CD4-positive, alpha-beta T cell (primary cell): ENCODE data around the gene ZSCAN1. TPM values are rescaled to one million over a fixed set of nuclear protein-coding genes. Genes with fewer than 3 reads are reported as not detected.
A peak's percentile ranks its signal among the peaks of the same experiment; 100 is the strongest.

Experiments used
- ATAC-seq: fragments of 200-7000 bp; cut with Tn5 transposase; one replicate; pipeline ENCODE4 v1.10.0; 2022; ENCODE audit warnings: mild to moderate bottlenecking; ENCODE audit not compliant: poor library complexity
- CTCF ChIA-PET: fragments of 350-600 bp; sonication (Branson Sonifier 250); formaldehyde crosslinking; loops from one replicate; lab custom pipeline; 2021; ENCODE audit warnings: antibody characterized with exemption, inconsistent platforms; lab: Charles Lee
- POLR2A ChIA-PET: fragments of 350-600 bp; sonication (Branson Sonifier 250); formaldehyde crosslinking; loops from one replicate; lab custom pipeline; 2021; ENCODE audit warnings: antibody characterized with exemption, inconsistent platforms; lab: Charles Lee
- DNase-seq, 14 experiments: peaks; one replicate each; pipeline ENCODE4 v3.0.0-alpha.2; 2013 to 2020; ENCODE audit warnings: mixed read lengths in 2 of 14
- H3K27ac ChIP-seq, 2 donors: one replicate each; pipeline versions ENCODE4 v1.5.1 to v1.7.0; 2013; ENCODE audit warnings: low read length in 2 of 2, low read depth in 1 of 2, mild to moderate bottlenecking in 1 of 2
- H3K27me3 ChIP-seq, 2 experiments: 1 replicate in 1 of 2; 2 replicates in 1 of 2; pipeline versions ENCODE4 v1.6.1 to v1.7.0; 2013; ENCODE audit warnings: low read length in 2 of 2, control low read depth in 1 of 2, mild to moderate bottlenecking in 1 of 2, moderate library complexity in 1 of 2; ENCODE audit not compliant: insufficient read depth in 2 of 2, control insufficient read depth in 1 of 2
- H3K36me3 ChIP-seq: one replicate; pipeline ENCODE4 v1.6.1; 2013; ENCODE audit warnings: low read length, control low read depth; ENCODE audit not compliant: insufficient read depth
- H3K4me1 ChIP-seq: one replicate; pipeline ENCODE4 v1.6.1; 2013; ENCODE audit warnings: low read length, control low read depth; ENCODE audit not compliant: insufficient read depth
- H3K4me3 ChIP-seq: one replicate; pipeline ENCODE4 v1.5.1; 2013; ENCODE audit warnings: mild to moderate bottlenecking, low read length, moderate library complexity
- H3K9me3 ChIP-seq, 2 experiments: 1 replicate in 1 of 2; 2 replicates in 1 of 2; pipeline versions ENCODE4 v1.6.1 to v1.7.0; 2013; ENCODE audit warnings: low read length in 2 of 2, mild to moderate bottlenecking in 2 of 2, control low read depth in 1 of 2, moderate library complexity in 1 of 2; ENCODE audit not compliant: control insufficient read depth in 1 of 2, insufficient read depth in 1 of 2
- H3K27ac Mint-ChIP-seq: one replicate; pipeline ENCODE4 v1.8.0; 2020; ENCODE audit warnings: mixed read lengths
- H3K27me3 Mint-ChIP-seq: one replicate; pipeline ENCODE4 v1.8.0; 2021; ENCODE audit warnings: mixed read lengths
- H3K36me3 Mint-ChIP-seq: one replicate; pipeline ENCODE4 v1.8.0; 2021; ENCODE audit warnings: low read depth, mixed read lengths
- H3K4me1 Mint-ChIP-seq: one replicate; pipeline ENCODE4 v1.8.0; 2021; ENCODE audit warnings: low read depth, mixed read lengths
- H3K4me3 Mint-ChIP-seq: one replicate; pipeline ENCODE4 v1.8.0; 2020; ENCODE audit warnings: mild to moderate bottlenecking, mixed read lengths
- H3K9me3 Mint-ChIP-seq: one replicate; pipeline ENCODE4 v1.8.0; 2020; ENCODE audit warnings: mixed read lengths
- CTCF ChIP-seq: fragments of 200-600 bp; IDR thresholded peaks from one replicate; pipeline ENCODE4 v1.8.0; 2022; ENCODE audit warnings: antibody characterized with exemption, mild to moderate bottlenecking
- intact Hi-C, 2 experiments: fragments of 100-400 bp; cut with DNase I in 1 of 2; cut with micrococcal nuclease in 1 of 2; formaldehyde crosslinking; loops; one replicate each; pipeline versions ENCODE4 v1.15.1 to v1.9.0; 2023 to 2025; cut with DNase I, micrococcal nuclease
- total RNA-seq, 174 experiments: library from RNA in 2 of 174; stranded (reverse) in 2 of 174; gene quantifications; one replicate each; pipeline ENCODE4 v1.2.3 and lab custom pipeline; 2021 to 2026

ZSCAN1 gene
- total RNA-seq, 2 experiments from 2014 or later: not detected

GRCh38 chr19:58095328-58095727 lies 61.5 kb downstream of the ZSCAN1 start:
- Mint-ChIP-seq H3K27ac (no peak overlapping the region), H3K27me3 (no peaks in the 10 kb centered on the region), H3K36me3 (peaks cover 76% of the 10 kb centered on the region), H3K9me3 (peaks cover 13% of the 10 kb centered on the region), H3K4me3 (no peak overlapping the region), H3K4me1 (peaks cover 13% of the 10 kb centered on the region)
- intact Hi-C loops: loop anchor here (5.0 kb wide), 2 partner anchors 87 to 93 kb away; partner anchors contain the start of genes ZNF274 (in 1 of the 2) and ZNF606 (in 1 of the 2)
- H3K4me1 ChIP-seq: peaks cover 22% of the 10 kb centered on the region
- POLR2A ChIA-PET: interaction anchor here (0.9 kb wide), 1 partner anchor 93 kb away, joined by 3 read pairs; the partner anchor contains the start of gene ZNF606
- no peak for TF ChIP-seq CTCF
- H3K36me3 ChIP-seq: no peaks in the 10 kb centered on the region
- CTCF ChIA-PET: no interaction called here
- no peak overlapping the region for H3K27ac ChIP-seq
- H3K9me3 ChIP-seq: peaks cover 49 to 88% of the 10 kb centered on the region in 2 experiments
- no peak for ATAC-seq
- H3K4me3 ChIP-seq: no peak overlapping the region
- peak in 1 of 14 experiments; percentile 12 for DNase-seq
- H3K27me3 ChIP-seq: no peaks in the 10 kb centered on the region

GRCh38 chr19:58096884-58097283 lies 63.1 kb downstream of the ZSCAN1 start:
- POLR2A ChIA-PET: no interaction called here
- H3K27ac ChIP-seq: no peak overlapping the region
- Mint-ChIP-seq H3K4me1 (peaks cover 13% of the 10 kb centered on the region), H3K27ac (peak overlapping the region; percentile 97), H3K27me3 (no peaks in the 10 kb centered on the region), H3K36me3 (peaks cover 67% of the 10 kb centered on the region), H3K9me3 (peaks cover 11% of the 10 kb centered on the region), H3K4me3 (peak overlapping the region; percentile 78)
- H3K4me1 ChIP-seq: peaks cover 22% of the 10 kb centered on the region
- DNase-seq (peak in 1 of 14 experiments; percentile 20), ATAC-seq (no peak)
- CTCF ChIA-PET: no interaction called here
- H3K4me3 ChIP-seq: no peak overlapping the region
- no peaks in the 10 kb centered on the region for H3K36me3 ChIP-seq
- H3K9me3 ChIP-seq: peaks cover 55 to 88% of the 10 kb centered on the region in 2 experiments
- no peak for TF ChIP-seq CTCF
- intact Hi-C loops: loop anchor here (5.0 kb wide), 2 partner anchors 85 to 95 kb away; partner anchors contain the start of genes ZNF274 (in 1 of the 2) and ZNF606 (in 1 of the 2)
- H3K27me3 ChIP-seq: no peaks in the 10 kb centered on the region

- intact Hi-C loops: loop anchor here (5.0 kb wide), 2 partner anchors 85 to 95 kb away; partner anchors contain the start of genes ZNF274 (in 1 of the 2) and ZNF606 (in 1 of the 2)
- CTCF ChIA-PET: no interaction called here
- peaks cover 65% of the 10 kb centered on the region for H3K36me3 Mint-ChIP-seq
Observed at GRCh38 chr19:58097349-58097748, 63.5 kb downstream of the ZSCAN1 start.

More at GRCh38 chr19:58097349-58097748, 63.5 kb downstream of the ZSCAN1 start:
- H3K9me3 ChIP-seq: peaks cover 56 to 88% of the 10 kb centered on the region in 2 experiments
- Mint-ChIP-seq H3K27ac (peak overlapping the region; percentile 97), H3K4me3 (peak overlapping the region; percentile 78), H3K9me3 (peaks cover 10% of the 10 kb centered on the region), H3K4me1 (peaks cover 13% of the 10 kb centered on the region), H3K27me3 (no peaks in the 10 kb centered on the region)
- ATAC-seq: no peak
- H3K27me3 ChIP-seq: no peaks in the 10 kb centered on the region
- POLR2A ChIA-PET: interaction anchor here (1.0 to 1.9 kb wide), 6 partner anchors 26 to 415 kb away, joined by 3 to 7 read pairs (median 3); partner anchors contain the start of genes ZNF274, ZNF551 and ZNF606
- no peaks in the 10 kb centered on the region for H3K36me3 ChIP-seq
- H3K27ac ChIP-seq: peak overlapping the region in 1 of 2 donors; percentile 96
- H3K4me3 ChIP-seq: peak overlapping the region; percentile 95
- TF ChIP-seq CTCF: no peak
- peak in 1 of 14 experiments; percentile 12 for DNase-seq
- peaks cover 22% of the 10 kb centered on the region for H3K4me1 ChIP-seq
